K562 (cell line): ENCODE results near the gene JUND. TPM values are rescaled to one million over a fixed set of nuclear protein-coding genes. Genes with fewer than 3 reads are reported as not detected.

Experiments
- ATF1 ChIP-seq, 2 experiments: fragments of 450-650 bp in 1 of 2; IDR thresholded peaks; 2 replicates each; pipeline ENCODE4 v1.6.1; 2016; ENCODE audit warnings: missing compliant biosample characterization in 1 of 2, missing genetic modification characterization in 1 of 2
- BRF1 ChIP-seq: IDR thresholded peaks from 3 replicates; pipeline ENCODE4 v1.6.1; 2011; ENCODE audit warnings: borderline replicate concordance, mild to moderate bottlenecking; ENCODE audit not compliant: insufficient read length; ENCODE audit errors: extremely low read depth
- CHD1 ChIP-seq: fragments of 200-600 bp; sonication (generic); IDR thresholded peaks from one replicate; pipeline ENCODE4 v1.6.1; 2012; ENCODE audit warnings: mild to moderate bottlenecking, moderate library complexity, low read length, inconsistent platforms
- CXXC5 ChIP-seq: fragments of 250-450 bp; sonication (Bioruptor Pico); IDR thresholded peaks from 2 replicates; pipeline ENCODE4 v1.8.0; 2022; ENCODE audit warnings: inconsistent platforms, mild to moderate bottlenecking, moderate library complexity
- DEAF1 ChIP-seq: fragments of 450-650 bp; formaldehyde crosslinking; IDR thresholded peaks from 2 replicates; pipeline ENCODE4 v1.4.0; 2020; ENCODE audit warnings: mild to moderate bottlenecking, moderate library complexity
- E2F8 ChIP-seq: fragments of 450-650 bp; IDR thresholded peaks from 2 replicates; pipeline ENCODE4 v1.7.1; 2018; ENCODE audit warnings: mild to moderate bottlenecking, low read depth; ENCODE audit not compliant: partially characterized antibody
- FOSL1 ChIP-seq: fragments of 200-800 bp; sonication (Bioruptor generic); conservative IDR thresholded peaks from 2 replicates; pipeline ENCODE4 v1.6.1; 2016; ENCODE audit warnings: missing genetic modification characterization, missing compliant biosample characterization
- MCM2 ChIP-seq: fragments of 450-650 bp; IDR thresholded peaks from 2 replicates; pipeline ENCODE4 v1.6.1; 2017; ENCODE audit warnings: low read depth, mild to moderate bottlenecking
- PRDM10 ChIP-seq: fragments of 450-650 bp; IDR thresholded peaks from 2 replicates; pipeline ENCODE4 v1.6.1; 2018; ENCODE audit not compliant: partially characterized antibody
- PRMT5 ChIP-seq: sonication (generic); formaldehyde crosslinking; IDR thresholded peaks from 2 replicates; pipeline ENCODE4 v1.5.0; 2020; ENCODE audit warnings: missing genetic modification reagents
- ZBTB11 ChIP-seq, 3 experiments: fragments of 200-800 bp in 1 of 3; fragments of 250-450 bp in 1 of 3; fragments of 450-650 bp in 1 of 3; sonication (Bioruptor Pico) in 1 of 3; sonication (Bioruptor generic) in 1 of 3; formaldehyde crosslinking in 1 of 3; IDR thresholded peaks; 2 replicates each; pipeline versions ENCODE4 v1.6.1 to v1.8.0; 2016 to 2022; ENCODE audit warnings: mild to moderate bottlenecking in 2 of 3, missing genetic modification characterization in 2 of 3, missing compliant biosample characterization in 1 of 3, moderate library complexity in 1 of 3
- ZFP36 ChIP-seq: fragments of 150-350 bp; IDR thresholded peaks from 2 replicates; pipeline ENCODE4 v1.6.1; 2018; ENCODE audit warnings: low read length, low read depth; ENCODE audit not compliant: partially characterized antibody
- ZNF511 ChIP-seq: sonication (generic); formaldehyde crosslinking; IDR thresholded peaks from 2 replicates; pipeline ENCODE4 v1.8.0; 2022; ENCODE audit warnings: mild to moderate bottlenecking, missing genetic modification reagents
- polyA plus RNA-seq, 8 experiments: library from polyadenylated mRNA; depleted of rRNA in 4 of 8; stranded (reverse) in 5 of 8; unstranded in 3 of 8; fragments of >200 nt; fragmentation: Nextera tagmentation in 2 of 8; fragmentation: Illumina TruSeq in 1 of 8; extraction: Ambion mirVana in 2 of 8; extraction: Trizol in 1 of 8; gene quantifications; 2 replicates each; pipeline versions ENCODE4 v1.2.1 to v1.2.3, GENCODE V29; 2011 to 2014; ENCODE audit warnings: inconsistent platforms in 1 of 8, missing spikeins in 1 of 8
- total RNA-seq, 7 experiments: library from RNA; depleted of rRNA in 6 of 7; stranded (reverse); fragments of >200 nt in 6 of 7; fragmentation: Illumina TruSeq in 2 of 7; extraction: Trizol in 2 of 7; gene quantifications; 2 replicates each; pipeline versions ENCODE4 v1.2.1 to v1.2.3, GENCODE V29; 2011 to 2021; ENCODE audit warnings: low replicate concordance in 1 of 7

JUND gene
- total and polyA plus RNA-seq, 9 of the 15 experiments (the other 6 are each of a cell fraction or from before 2014, with no cell fraction given): 6.4 to 286 (median 42.3) TPM

GRCh38 chr19:18328340-18329034 lies 47.1 kb upstream of the JUND start (continued):
- TF ChIP-seq DEAF1 (CRISPR knock-in tag): peak; percentile 74
- peak; percentile 45 for TF ChIP-seq CXXC5 (CRISPR knock-in tag)
- 0 out of 2 replicates have a peak, but pooled peaks have one; percentile 20 for TF ChIP-seq FOSL1
- no peak for TF ChIP-seq ZBTB11 (CRISPR knock-in tag; IDR thresholded peaks at IDR 0.05)
- no peak for TF ChIP-seq ZNF511 (CRISPR knock-in tag)
- no peak for TF ChIP-seq ZFP36
- no peak for TF ChIP-seq MCM2
- TF ChIP-seq PRMT5: no peak
- no peak for TF ChIP-seq CHD1
- TF ChIP-seq BRF1: no peak
- TF ChIP-seq E2F8: no peak
- no peak for TF ChIP-seq PRDM10
- TF ChIP-seq ATF1 (CRISPR knock-in tag; IDR thresholded peaks at IDR 0.05): no peak
- TF ChIP-seq ATF1 (tag; IDR thresholded peaks at IDR 0.05): peak; percentile 55; the same call in 1 of the 2 replicates
